SK-N-SH (cell line): Measurements from ENCODE around the gene FRY. TPM values are rescaled to one million over a fixed set of nuclear protein-coding genes. Genes with fewer than 3 reads are reported as not detected.

ENCODE experiments used
- CTCF ChIA-PET: fragments of 300-600, 350-600 bp; formaldehyde crosslinking; extraction: SDS; loops from one replicate; lab custom pipeline; 2021; lab: Yijun Ruan, JAX
- POLR2A ChIA-PET: fragments of 350-600 bp; sonication (Branson Sonifier 250); formaldehyde crosslinking; extraction: SDS; loops from one replicate; lab custom pipeline; 2020; ENCODE audit warnings: antibody characterized with exemption, inconsistent platforms; lab: Yijun Ruan, JAX
- DNase-seq: peaks from one replicate; pipeline ENCODE4 v3.0.0; 2012
- H2AFZ ChIP-seq: fragments of 200-600 bp; sonication (generic); 2 replicates; pipeline ENCODE4 v1.8.1; 2016; ENCODE audit warnings: antibody characterized with exemption, mild to moderate bottlenecking, low read depth
- H3F3A ChIP-seq: fragments of 200-600 bp; sonication (generic); replicated peaks from 2 replicates; pipeline ENCODE3; 2016; ENCODE audit warnings: antibody characterized with exemption, mild to moderate bottlenecking; ENCODE audit not compliant: insufficient read depth
- H3K27ac ChIP-seq, 2 experiments: fragments of 200-500 bp in 1 of 2; fragments of 200-600 bp in 1 of 2; sonication (Bioruptor generic) in 1 of 2; sonication (generic), shearing (Covaris generic) in 1 of 2; 2 replicates each; pipeline versions ENCODE4 v1.5.1 to v1.6.1; 2014 to 2016; ENCODE audit warnings: low read depth in 2 of 2, inconsistent platforms in 1 of 2, low read length in 1 of 2, mild to moderate bottlenecking in 1 of 2, mixed read lengths in 1 of 2
- H3K27me3 ChIP-seq: fragments of 200-600 bp; sonication (generic), shearing (Covaris generic); 2 replicates; pipeline ENCODE4 v1.6.1; 2016; ENCODE audit warnings: mixed run types; ENCODE audit not compliant: insufficient read depth
- H3K36me3 ChIP-seq, 2 experiments: fragments of 200-500 bp in 1 of 2; fragments of 200-600 bp in 1 of 2; sonication (Bioruptor generic) in 1 of 2; sonication (generic) in 1 of 2; replicated peaks in 1 of 2; 2 replicates each; pipeline versions ENCODE3 to v1.5.1; 2014 to 2016; ENCODE audit warnings: low read length in 1 of 2, mild to moderate bottlenecking in 1 of 2; ENCODE audit not compliant: insufficient read depth in 2 of 2, control insufficient read depth in 1 of 2
- H3K4me1 ChIP-seq, 2 experiments: fragments of 200-500 bp in 1 of 2; fragments of 200-600 bp in 1 of 2; sonication (Bioruptor generic) in 1 of 2; sonication (generic), shearing (Covaris generic) in 1 of 2; 2 replicates each; pipeline versions ENCODE4 v1.5.1 to v1.6.1; 2014 to 2016; ENCODE audit warnings: low read depth in 1 of 2, low read length in 1 of 2, mixed run types in 1 of 2; ENCODE audit not compliant: insufficient read depth in 2 of 2, control insufficient read depth in 1 of 2
- H3K4me2 ChIP-seq: fragments of 200-600 bp; sonication (generic), shearing (Covaris generic); 2 replicates; pipeline ENCODE4 v1.6.1; 2017; ENCODE audit warnings: mixed run types
- H3K4me3 ChIP-seq, 2 experiments: fragments of 200-500 bp in 1 of 2; fragments of 200-600 bp in 1 of 2; sonication (Bioruptor generic) in 1 of 2; sonication (generic), shearing (Covaris generic) in 1 of 2; 2 replicates each; pipeline versions ENCODE4 v1.5.1 to v1.8.1; 2014 to 2016; ENCODE audit warnings: low read depth in 2 of 2, inconsistent platforms in 1 of 2, low read length in 1 of 2, mild to moderate bottlenecking in 1 of 2, mixed read lengths in 1 of 2, moderate library complexity in 1 of 2
- H3K79me2 ChIP-seq: fragments of 200-600 bp; sonication (generic); 2 replicates; pipeline ENCODE4 v1.8.1; 2017; ENCODE audit warnings: mild to moderate bottlenecking; ENCODE audit not compliant: insufficient read depth
- H3K9ac ChIP-seq: fragments of 200-600 bp; sonication (generic); 2 replicates; pipeline ENCODE4 v1.6.1; 2017; ENCODE audit warnings: mixed run types
- H3K9me2 ChIP-seq: fragments of 200-600 bp; sonication (generic); 2 replicates; pipeline ENCODE4 v1.6.1; 2017; ENCODE audit warnings: mixed run types
- H3K9me3 ChIP-seq: fragments of 200-600 bp; sonication (generic); 2 replicates; pipeline ENCODE4 v1.6.1; 2017; ENCODE audit warnings: mixed run types, mild to moderate bottlenecking, moderate library complexity
- H4K20me1 ChIP-seq: fragments of 200-600 bp; sonication (generic); 2 replicates; pipeline ENCODE4 v1.6.1; 2017; ENCODE audit warnings: mild to moderate bottlenecking, mixed run types; ENCODE audit not compliant: insufficient read depth
- CHD2 ChIP-seq: fragments of 150-350 bp; IDR thresholded peaks from 2 replicates; pipeline ENCODE4 v1.6.1; 2018; ENCODE audit warnings: low read length; ENCODE audit not compliant: partially characterized antibody
- CTCF ChIP-seq: fragments of 200-600 bp; sonication (generic); IDR thresholded peaks from 2 replicates; pipeline ENCODE4 v1.6.1; 2017; ENCODE audit warnings: antibody characterized with exemption, mild to moderate bottlenecking, moderate library complexity
- ELF1 ChIP-seq: IDR thresholded peaks from 2 replicates; pipeline ENCODE4 v1.4.0; 2012
- EP300 ChIP-seq, 2 experiments: IDR thresholded peaks; 2 replicates each; pipeline versions ENCODE4 v1.4.0 to v1.6.1; 2012; ENCODE audit warnings: borderline replicate concordance in 1 of 2, low read depth in 1 of 2, low read length in 1 of 2
- EZH2phosphoT487 ChIP-seq: fragments of 200-600 bp; sonication (generic); IDR thresholded peaks from 2 replicates; pipeline ENCODE4 v1.6.1; 2017; ENCODE audit warnings: low read depth, mixed run types, mild to moderate bottlenecking, antibody characterized with exemption, moderate library complexity, borderline replicate concordance
- FOSL2 ChIP-seq: IDR thresholded peaks from 2 replicates; pipeline ENCODE4 v1.4.0; 2012; ENCODE audit warnings: low read depth, mild to moderate bottlenecking, moderate library complexity, borderline replicate concordance
- FOXM1 ChIP-seq: IDR thresholded peaks from 2 replicates; pipeline ENCODE4 v1.4.0; 2012; ENCODE audit warnings: low read depth, mild to moderate bottlenecking
- MXI1 ChIP-seq: IDR thresholded peaks from 2 replicates; pipeline ENCODE4 v1.6.1; 2012; ENCODE audit warnings: mild to moderate bottlenecking, low read depth, low read length, improper control_type of control experiment
- POLR2AphosphoS5 ChIP-seq: IDR thresholded peaks from 2 replicates; pipeline ENCODE4 v1.6.1; 2012; ENCODE audit warnings: low read depth, low read length
- RCOR1 ChIP-seq: fragments of 150-350 bp; IDR thresholded peaks from 2 replicates; pipeline ENCODE4 v1.6.1; 2017; ENCODE audit warnings: antibody characterized with exemption, low read length
- SMC3 ChIP-seq: IDR thresholded peaks from 2 replicates; pipeline ENCODE4 v1.6.1; 2012; ENCODE audit warnings: low read depth, low read length, improper control_type of control experiment
- TAF1 ChIP-seq: IDR thresholded peaks from 2 replicates; pipeline ENCODE4 v1.6.1; 2012; ENCODE audit warnings: low read depth, mild to moderate bottlenecking, low read length, moderate library complexity, borderline replicate concordance
- TCF12 ChIP-seq: IDR thresholded peaks from 2 replicates; pipeline ENCODE4 v1.4.0; 2012
- USF1 ChIP-seq: IDR thresholded peaks from 2 replicates; pipeline ENCODE4 v1.4.0; 2012; ENCODE audit warnings: low read depth, borderline replicate concordance
- WGBS: methylation state at CpG from one replicate; pipeline ENCODE4 v1.1.6; 2017; ENCODE audit warnings: low lambda C conversion rate; 5-methylcytosine and 5-hydroxymethylcytosine counted together
- polyA plus RNA-seq, 3 experiments: library from polyadenylated mRNA; depleted of rRNA; stranded (reverse); fragments of >200 nt; gene quantifications; 2 replicates each; pipeline ENCODE4 v1.2.3, GENCODE V29; 2012
- TF ChIP-seq, protein P1 (sequence below): fragments of 150-350 bp; IDR thresholded peaks from 2 replicates; pipeline ENCODE4 v1.6.1; 2017; ENCODE audit warnings: antibody characterized with exemption, low read length, low read depth, borderline replicate concordance
- TF ChIP-seq, protein P2 (sequence below): IDR thresholded peaks from 2 replicates; pipeline ENCODE4 v1.4.0; 2012; ENCODE audit warnings: low read depth, borderline replicate concordance
- TF ChIP-seq, protein P3 (sequence below): IDR thresholded peaks from 2 replicates; pipeline ENCODE4 v1.4.0; 2012; ENCODE audit warnings: low read depth

FRY gene
- polyA plus RNA-seq, 1 of the 3 experiments (the other 2 are of a cell fraction): 1.4 TPM

DNA sequence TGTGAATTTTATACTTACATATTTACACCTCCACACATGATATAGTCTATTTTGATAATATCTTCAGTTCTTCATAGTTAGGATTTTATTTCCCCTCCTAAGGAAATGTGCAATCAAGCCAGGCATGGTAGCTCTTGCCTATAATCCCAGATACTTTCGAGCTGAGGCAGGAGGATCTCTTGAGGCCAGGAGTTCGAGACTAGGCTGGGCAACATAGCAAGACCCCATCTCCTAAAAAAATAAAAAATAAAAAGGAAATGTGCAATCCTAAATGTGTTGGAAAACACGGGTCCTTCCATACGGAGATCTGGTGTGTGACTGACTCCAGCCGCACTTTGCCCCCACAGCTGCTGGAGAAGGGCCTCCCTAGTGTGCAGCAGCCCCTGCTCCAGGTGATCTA lies 212.1 kb downstream of the FRY start:
- Histone ChIP-seq H3K9me2 (no peaks in the 10 kb centered on the region), H3K79me2 (no peaks in the 10 kb centered on the region), H4K20me1 (no peaks in the 10 kb centered on the region), H3K4me1 (no peaks in the 10 kb centered on the region), H3F3A (no peaks in the 10 kb centered on the region), H2AFZ (no peak overlapping the region), H3K36me3 (peaks cover 0 to 2% of the 10 kb centered on the region in 2 experiments), H3K27me3 (no peaks in the 10 kb centered on the region), H3K9me3 (no peaks in the 10 kb centered on the region), H3K9ac (no peak overlapping the region), H3K27ac (no peak overlapping the region), H3K4me3 (no peak overlapping the region), H3K4me2 (no peak overlapping the region)
- no peak for DNase-seq
- TF ChIP-seq EZH2phosphoT487 (no peak), MXI1 (no peak), POLR2AphosphoS5 (no peak), ELF1 (no peak), TCF12 (no peak), CHD2 (no peak), FOSL2 (no peak), USF1 (no peak), FOXM1 (no peak), TAF1 (no peak)
- TF ChIP-seq, protein P1, sequence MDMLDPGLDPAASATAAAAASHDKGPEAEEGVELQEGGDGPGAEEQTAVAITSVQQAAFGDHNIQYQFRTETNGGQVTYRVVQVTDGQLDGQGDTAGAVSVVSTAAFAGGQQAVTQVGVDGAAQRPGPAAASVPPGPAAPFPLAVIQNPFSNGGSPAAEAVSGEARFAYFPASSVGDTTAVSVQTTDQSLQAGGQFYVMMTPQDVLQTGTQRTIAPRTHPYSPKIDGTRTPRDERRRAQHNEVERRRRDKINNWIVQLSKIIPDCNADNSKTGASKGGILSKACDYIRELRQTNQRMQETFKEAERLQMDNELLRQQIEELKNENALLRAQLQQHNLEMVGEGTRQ: no peak
- ChIA-PET POLR2A (no interaction called here), CTCF (no interaction called here)
- WGBS: 81% methylated on average over 5 of the region's 5 CpGs

GRCh38 chr13:32245555-32245954 lies 214.0 kb downstream of the FRY start:
- H3K4me2 ChIP-seq: no peak overlapping the region
- POLR2A ChIA-PET: no interaction called here
- CTCF ChIA-PET: interaction anchor here (0.6 to 3.3 kb wide), 10 partner anchors 8 to 1044 kb away, joined by 3 to 21 read pairs (median 4); no protein-coding TSS in a partner anchor

More at GRCh38 chr13:32245555-32245954, 214.0 kb downstream of the FRY start:
- no peak overlapping the region for H3K4me3 ChIP-seq
- 69% methylated on average over 5 of the region's 5 CpGs for WGBS
- H2AFZ ChIP-seq: no peak overlapping the region
- H3K27me3 ChIP-seq: no peaks in the 10 kb centered on the region
- H3K27ac ChIP-seq: no peak overlapping the region
- H3K36me3 ChIP-seq: peaks cover 0 to under 1% of the 10 kb centered on the region in 2 experiments
- H3K9ac ChIP-seq: no peak overlapping the region
- H3K9me3 ChIP-seq: no peaks in the 10 kb centered on the region
- no peak for DNase-seq
- H3K4me1 ChIP-seq: no peaks in the 10 kb centered on the region
- H4K20me1 ChIP-seq: no peaks in the 10 kb centered on the region
- no peaks in the 10 kb centered on the region for H3F3A ChIP-seq
- no peak for TF ChIP-seq CHD2
- no peak for TF ChIP-seq SMC3
- no peak for TF ChIP-seq RCOR1
- TF ChIP-seq, protein P1: no peak
- TF ChIP-seq EZH2phosphoT487: no peak
- TF ChIP-seq, protein P2, sequence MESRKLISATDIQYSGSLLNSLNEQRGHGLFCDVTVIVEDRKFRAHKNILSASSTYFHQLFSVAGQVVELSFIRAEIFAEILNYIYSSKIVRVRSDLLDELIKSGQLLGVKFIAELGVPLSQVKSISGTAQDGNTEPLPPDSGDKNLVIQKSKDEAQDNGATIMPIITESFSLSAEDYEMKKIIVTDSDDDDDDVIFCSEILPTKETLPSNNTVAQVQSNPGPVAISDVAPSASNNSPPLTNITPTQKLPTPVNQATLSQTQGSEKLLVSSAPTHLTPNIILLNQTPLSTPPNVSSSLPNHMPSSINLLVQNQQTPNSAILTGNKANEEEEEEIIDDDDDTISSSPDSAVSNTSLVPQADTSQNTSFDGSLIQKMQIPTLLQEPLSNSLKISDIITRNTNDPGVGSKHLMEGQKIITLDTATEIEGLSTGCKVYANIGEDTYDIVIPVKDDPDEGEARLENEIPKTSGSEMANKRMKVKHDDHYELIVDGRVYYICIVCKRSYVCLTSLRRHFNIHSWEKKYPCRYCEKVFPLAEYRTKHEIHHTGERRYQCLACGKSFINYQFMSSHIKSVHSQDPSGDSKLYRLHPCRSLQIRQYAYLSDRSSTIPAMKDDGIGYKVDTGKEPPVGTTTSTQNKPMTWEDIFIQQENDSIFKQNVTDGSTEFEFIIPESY: no peak
- no peak for TF ChIP-seq CTCF
- no peak for TF ChIP-seq EP300 (IDR thresholded peaks at IDR 0.05; ENCODE audit: borderline replicate concordance in 1 of 2, low read depth in 1 of 2, low read length in 1 of 2)
- TF ChIP-seq, protein P3, sequence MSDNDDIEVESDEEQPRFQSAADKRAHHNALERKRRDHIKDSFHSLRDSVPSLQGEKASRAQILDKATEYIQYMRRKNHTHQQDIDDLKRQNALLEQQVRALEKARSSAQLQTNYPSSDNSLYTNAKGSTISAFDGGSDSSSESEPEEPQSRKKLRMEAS: no peak
- TF ChIP-seq, all 33 proteins: peak for 0
- no peaks in the 10 kb centered on the region for H3K79me2 ChIP-seq
- no peaks in the 10 kb centered on the region for H3K9me2 ChIP-seq
